ENCODE measurements around the gene ERCC4.

Gene ERCC4

DNA sequence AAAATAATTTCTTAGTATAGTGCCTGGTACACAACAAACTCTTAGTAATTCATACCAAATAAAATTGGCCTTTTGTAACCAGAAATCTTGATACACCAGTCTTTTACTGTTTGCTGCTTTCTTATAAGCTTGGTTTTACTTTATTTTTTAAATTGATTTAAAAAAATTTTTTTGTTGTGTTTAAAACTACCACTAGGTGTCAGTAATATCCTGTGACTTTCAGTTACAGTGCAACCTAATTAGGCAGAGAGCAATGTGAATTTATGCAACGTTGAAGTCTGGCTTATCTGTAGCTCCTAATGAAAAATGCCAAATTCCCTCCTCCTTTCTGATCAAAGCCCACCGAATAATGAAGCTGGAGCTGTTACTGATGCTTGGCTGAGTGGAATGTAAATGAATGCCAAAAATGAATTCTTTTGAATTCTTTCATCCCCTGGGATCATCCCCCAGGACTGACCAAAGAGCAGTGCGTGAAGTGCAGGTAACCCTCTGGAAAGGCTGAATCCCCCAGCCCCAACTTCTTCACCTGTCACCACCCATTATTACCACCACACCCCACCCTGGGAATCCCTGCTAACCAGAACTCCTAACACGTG is 3.8 kb downstream of the ERCC4 start:
- Histone ChIP-seq H3K36me3 (ENCODE audit: insufficient read depth) (no peaks in the 10 kb centered on the region), H2AFZ (ENCODE audit: low read depth) (no peak overlapping the region), H3K4me1 (ENCODE audit: low read depth, poor library complexity, severe bottlenecking) (peaks cover 32% of the 10 kb centered on the region), H3K4me3 (IDR thresholded peaks at IDR 0.05; ENCODE audit: insufficient read depth, low read depth, low read length) (no peak overlapping the region), H3K79me2 (ENCODE audit: insufficient read depth, low read depth) (peaks cover 5% of the 10 kb centered on the region; the same call in 1 of the 2 replicates), H3K27ac (no peak overlapping the region), H4K20me1 (ENCODE audit: insufficient read depth) (no peaks in the 10 kb centered on the region), H3K27me3 (ENCODE audit: insufficient read depth, low read depth) (no peaks in the 10 kb centered on the region), H3K9ac (no peak overlapping the region), H3K4me2 (no peak overlapping the region)
- TF ChIP-seq, protein P1, sequence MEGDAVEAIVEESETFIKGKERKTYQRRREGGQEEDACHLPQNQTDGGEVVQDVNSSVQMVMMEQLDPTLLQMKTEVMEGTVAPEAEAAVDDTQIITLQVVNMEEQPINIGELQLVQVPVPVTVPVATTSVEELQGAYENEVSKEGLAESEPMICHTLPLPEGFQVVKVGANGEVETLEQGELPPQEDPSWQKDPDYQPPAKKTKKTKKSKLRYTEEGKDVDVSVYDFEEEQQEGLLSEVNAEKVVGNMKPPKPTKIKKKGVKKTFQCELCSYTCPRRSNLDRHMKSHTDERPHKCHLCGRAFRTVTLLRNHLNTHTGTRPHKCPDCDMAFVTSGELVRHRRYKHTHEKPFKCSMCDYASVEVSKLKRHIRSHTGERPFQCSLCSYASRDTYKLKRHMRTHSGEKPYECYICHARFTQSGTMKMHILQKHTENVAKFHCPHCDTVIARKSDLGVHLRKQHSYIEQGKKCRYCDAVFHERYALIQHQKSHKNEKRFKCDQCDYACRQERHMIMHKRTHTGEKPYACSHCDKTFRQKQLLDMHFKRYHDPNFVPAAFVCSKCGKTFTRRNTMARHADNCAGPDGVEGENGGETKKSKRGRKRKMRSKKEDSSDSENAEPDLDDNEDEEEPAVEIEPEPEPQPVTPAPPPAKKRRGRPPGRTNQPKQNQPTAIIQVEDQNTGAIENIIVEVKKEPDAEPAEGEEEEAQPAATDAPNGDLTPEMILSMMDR (conservative IDR thresholded peaks at IDR 0.05; ENCODE audit: low read depth, low read length), result peak; percentile 85

DNA sequence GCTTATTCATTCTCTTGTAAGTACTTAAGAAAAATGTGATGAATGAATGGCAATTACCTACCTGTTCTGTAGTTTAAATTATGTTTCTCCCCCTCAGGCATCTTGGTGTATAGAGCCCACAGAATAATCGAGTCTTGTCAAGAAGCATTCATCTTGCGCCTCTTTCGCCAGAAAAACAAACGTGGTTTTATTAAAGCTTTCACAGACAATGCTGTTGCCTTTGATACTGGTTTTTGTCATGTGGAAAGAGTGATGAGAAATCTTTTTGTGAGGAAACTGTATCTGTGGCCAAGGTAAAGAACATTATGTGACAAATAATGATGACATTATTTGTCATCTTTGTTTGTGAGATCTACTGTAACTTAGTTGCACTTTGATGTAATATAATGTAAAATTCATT is 6.5 kb downstream of the ERCC4 start:
- H3K79me2 ChIP-seq (ENCODE audit: insufficient read depth, low read depth), result no peaks in the 10 kb centered on the region
- no peak overlapping the region for H3K9ac ChIP-seq
- H3K4me2 ChIP-seq, result no peak overlapping the region
- TF ChIP-seq, protein P1 (conservative IDR thresholded peaks at IDR 0.05; ENCODE audit: low read depth, low read length), result no peak
- H4K20me1 ChIP-seq (ENCODE audit: insufficient read depth), result no peaks in the 10 kb centered on the region
- no peak overlapping the region for H3K4me3 ChIP-seq (IDR thresholded peaks at IDR 0.05; ENCODE audit: insufficient read depth, low read depth, low read length)
- H3K4me1 ChIP-seq (ENCODE audit: low read depth, poor library complexity, severe bottlenecking), result peaks cover 16% of the 10 kb centered on the region
- H3K27ac ChIP-seq, result no peak overlapping the region
- H3K36me3 ChIP-seq (ENCODE audit: insufficient read depth), result no peaks in the 10 kb centered on the region
- H2AFZ ChIP-seq (ENCODE audit: low read depth), result no peak overlapping the region
- no peaks in the 10 kb centered on the region for H3K27me3 ChIP-seq (ENCODE audit: insufficient read depth, low read depth)

DNA sequence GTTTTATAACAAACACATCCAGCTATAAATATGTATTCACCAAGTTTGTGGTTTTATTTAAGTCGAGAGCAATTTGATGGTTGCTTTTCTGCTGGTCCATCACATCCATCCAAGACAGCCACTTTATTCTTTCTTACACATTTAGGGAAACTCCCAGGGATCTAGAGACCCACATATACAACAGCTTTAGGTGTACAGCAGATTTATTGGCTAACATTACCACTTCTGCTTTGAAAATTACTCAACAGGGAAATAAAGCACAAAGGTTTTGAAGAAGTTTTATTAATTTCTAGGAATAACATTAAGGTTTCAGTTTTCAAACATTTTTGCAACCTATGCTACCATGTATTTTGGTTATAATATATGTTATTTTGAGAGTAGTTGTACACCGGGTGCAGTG is 6.9 kb downstream of the ERCC4 start:
- Histone ChIP-seq H3K36me3 (ENCODE audit: insufficient read depth) (no peaks in the 10 kb centered on the region), H3K4me1 (ENCODE audit: low read depth, poor library complexity, severe bottlenecking) (peaks cover 15% of the 10 kb centered on the region), H3K4me3 (IDR thresholded peaks at IDR 0.05; ENCODE audit: insufficient read depth, low read depth, low read length) (no peak overlapping the region), H3K4me2 (no peak overlapping the region), H3K9ac (no peak overlapping the region), H3K27me3 (ENCODE audit: insufficient read depth, low read depth) (no peaks in the 10 kb centered on the region), H3K27ac (no peak overlapping the region), H3K79me2 (ENCODE audit: insufficient read depth, low read depth) (no peaks in the 10 kb centered on the region), H2AFZ (ENCODE audit: low read depth) (no peak overlapping the region), H4K20me1 (ENCODE audit: insufficient read depth) (no peaks in the 10 kb centered on the region)
- TF ChIP-seq, protein P1 (conservative IDR thresholded peaks at IDR 0.05; ENCODE audit: low read depth, low read length), result no peak

DNA sequence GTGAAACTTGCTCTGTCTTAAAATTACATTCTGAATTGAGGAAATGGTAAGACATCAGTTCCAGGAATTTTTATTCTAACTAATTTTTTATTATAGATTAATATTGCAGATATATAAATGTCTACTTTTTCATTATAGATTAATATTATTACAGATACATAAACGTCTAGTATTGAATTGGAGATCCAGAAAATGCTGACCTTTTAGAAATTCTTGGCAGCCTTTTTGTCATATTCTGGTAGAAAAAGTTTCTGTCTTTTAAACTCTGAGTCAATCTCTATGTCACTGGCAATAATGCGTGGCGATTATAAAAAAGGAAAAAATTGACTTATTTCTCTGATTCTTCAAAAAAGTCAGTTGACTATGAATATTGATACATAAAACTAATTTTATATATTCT is 8.7 kb downstream of the ERCC4 start:
- no peak overlapping the region for H3K4me2 ChIP-seq
- H3K36me3 ChIP-seq (ENCODE audit: insufficient read depth), result no peaks in the 10 kb centered on the region
- H2AFZ ChIP-seq (ENCODE audit: low read depth), result no peak overlapping the region
- H3K4me1 ChIP-seq (ENCODE audit: low read depth, poor library complexity, severe bottlenecking), result peaks cover 10% of the 10 kb centered on the region
- no peak overlapping the region for H3K9ac ChIP-seq
- no peak overlapping the region for H3K27ac ChIP-seq
- TF ChIP-seq, protein P1 (conservative IDR thresholded peaks at IDR 0.05; ENCODE audit: low read depth, low read length), result no peak
- no peaks in the 10 kb centered on the region for H4K20me1 ChIP-seq (ENCODE audit: insufficient read depth)
- no peak overlapping the region for H3K4me3 ChIP-seq (IDR thresholded peaks at IDR 0.05; ENCODE audit: insufficient read depth, low read depth, low read length)
- H3K27me3 ChIP-seq (ENCODE audit: insufficient read depth, low read depth), result no peaks in the 10 kb centered on the region
- H3K79me2 ChIP-seq (ENCODE audit: insufficient read depth, low read depth), result no peaks in the 10 kb centered on the region
